Activated CD4-positive, alpha-beta T cell treated with anti-CD3 and anti-CD28 coated beads for 36 hours (primary cell): ENCODE results near the gene HES3. TPM values are rescaled to one million over a fixed set of nuclear protein-coding genes. Genes with fewer than 3 reads are reported as not detected.

Source experiments
- ATAC-seq: fragments of 200-7000 bp; cut with Tn5 transposase; one replicate; pipeline ENCODE4 v1.10.0; 2021; ENCODE audit warnings: mild to moderate bottlenecking, moderate library complexity
- CTCF ChIA-PET: fragments of 350-600 bp; sonication (Branson Sonifier 250); formaldehyde crosslinking; loops from one replicate; lab custom pipeline; 2021; ENCODE audit warnings: antibody characterized with exemption; lab: Charles Lee
- POLR2A ChIA-PET: fragments of 350-600 bp; sonication (Branson Sonifier 250); formaldehyde crosslinking; loops from one replicate; lab custom pipeline; 2021; ENCODE audit warnings: antibody characterized with exemption, inconsistent platforms; lab: Charles Lee
- DNase-seq: peaks from one replicate; pipeline ENCODE4 v3.0.0-alpha.2; 2020
- H3K27ac Mint-ChIP-seq: one replicate; pipeline ENCODE4 v1.8.0; 2021; ENCODE audit warnings: mixed read lengths
- H3K27me3 Mint-ChIP-seq: one replicate; pipeline ENCODE4 v1.8.0; 2021; ENCODE audit warnings: mixed read lengths
- H3K36me3 Mint-ChIP-seq: one replicate; pipeline ENCODE4 v1.8.0; 2021; ENCODE audit warnings: low read depth, mixed read lengths
- H3K4me1 Mint-ChIP-seq: one replicate; pipeline ENCODE4 v1.8.0; 2021; ENCODE audit warnings: mixed read lengths
- H3K4me3 Mint-ChIP-seq: one replicate; pipeline ENCODE4 v1.8.0; 2021; ENCODE audit warnings: mild to moderate bottlenecking, moderate library complexity, mixed read lengths
- H3K9me3 Mint-ChIP-seq: one replicate; pipeline ENCODE4 v1.8.0; 2021; ENCODE audit warnings: low read depth, mixed read lengths
- intact Hi-C, 2 experiments: fragments of 100-400 bp; cut with DNase I in 1 of 2; cut with micrococcal nuclease in 1 of 2; formaldehyde crosslinking; loops; one replicate each; pipeline versions ENCODE4 v1.14.2 to v1.15.1; 2022 to 2024; cut with DNase I, micrococcal nuclease
- total RNA-seq, 2 experiments: library from RNA; stranded (reverse); gene quantifications; one replicate each; pipeline ENCODE4 v1.2.3, GENCODE V29; 2021

Gene HES3
- total RNA-seq, 2 experiments from 2014 or later: not detected

DNA sequence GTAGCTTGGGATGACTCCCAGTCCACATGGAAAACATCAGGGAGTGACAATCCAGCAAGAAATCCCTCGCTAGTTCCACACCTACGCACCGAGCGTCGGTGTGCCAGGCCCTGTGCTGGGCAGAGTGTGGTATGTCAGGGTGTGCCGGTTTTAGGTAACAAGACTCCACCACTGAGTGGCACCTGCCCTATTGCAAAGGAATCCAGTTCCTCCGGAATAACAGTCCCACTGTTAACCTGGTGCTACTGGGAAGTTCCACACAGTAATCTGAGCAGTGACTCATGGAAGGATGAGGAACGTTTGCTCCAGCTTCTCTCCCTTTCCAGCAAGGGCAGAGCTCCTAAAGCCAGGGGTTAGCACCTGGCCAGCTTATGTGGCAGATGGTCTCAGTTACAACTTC, 23.7 kb upstream of the HES3 start:
- H3K9me3 Mint-ChIP-seq: no peaks in the 10 kb centered on the region
- DNase-seq (no peak), ATAC-seq (no peak)
- H3K27ac Mint-ChIP-seq: no peak overlapping the region
- H3K4me3 Mint-ChIP-seq: no peak overlapping the region
- POLR2A ChIA-PET: no interaction called here
- CTCF ChIA-PET: interaction anchor here (0.6 to 0.8 kb wide), 2 partner anchors 26 to 504 kb away, joined by 3 to 4 read pairs; no protein-coding TSS in a partner anchor
- peaks cover 2% of the 10 kb centered on the region for H3K27me3 Mint-ChIP-seq
- H3K4me1 Mint-ChIP-seq: no peaks in the 10 kb centered on the region
- peaks cover 26% of the 10 kb centered on the region for H3K36me3 Mint-ChIP-seq
- intact Hi-C loops: no loop called here

DNA sequence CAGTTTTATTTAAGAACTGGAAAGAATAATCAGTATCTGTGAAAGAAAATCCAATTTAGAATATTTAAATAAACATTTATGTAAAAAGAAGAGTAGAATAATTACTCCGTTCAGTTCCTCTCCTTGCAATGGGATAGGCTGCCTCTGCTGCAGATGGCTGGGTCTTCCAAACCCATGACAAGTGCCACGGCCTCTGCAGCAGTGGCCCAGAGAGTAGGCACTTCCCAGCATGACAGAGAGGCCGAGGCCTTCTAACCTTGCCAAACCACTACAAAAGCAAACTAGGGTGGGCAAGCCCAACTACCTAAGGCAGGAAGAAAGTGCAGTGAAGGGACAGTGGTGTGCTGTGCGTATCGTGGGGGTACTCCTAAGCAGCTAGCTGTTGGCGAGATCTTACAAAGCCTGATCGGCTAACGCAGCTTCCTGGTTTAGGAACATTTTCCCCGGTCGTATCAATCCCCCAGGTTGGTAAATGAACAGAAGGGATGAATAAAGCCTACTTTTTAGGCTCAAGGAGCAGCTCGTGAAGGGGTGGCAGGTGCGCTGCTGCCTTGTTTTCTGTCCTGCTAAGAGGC, 22.7 kb upstream of the HES3 start:
- no peak for DNase-seq
- no peak for ATAC-seq
- no peaks in the 10 kb centered on the region for H3K27me3 Mint-ChIP-seq
- H3K4me1 Mint-ChIP-seq: no peaks in the 10 kb centered on the region
- ChIA-PET POLR2A (interaction anchor here (0.7 kb wide), 1 partner anchor 94 kb away, joined by 3 read pairs; no protein-coding TSS in a partner anchor), CTCF (interaction anchor here (0.8 kb wide), 1 partner anchor 25 kb away, joined by 4 read pairs; no protein-coding TSS in a partner anchor)
- H3K27ac Mint-ChIP-seq: no peak overlapping the region
- H3K9me3 Mint-ChIP-seq: no peaks in the 10 kb centered on the region
- H3K4me3 Mint-ChIP-seq: no peak overlapping the region
- H3K36me3 Mint-ChIP-seq: peaks cover 32% of the 10 kb centered on the region
- intact Hi-C loops: no loop called here

GRCh38 chr1:6222636-6223035, 21.3 kb upstream of the HES3 start:
- Mint-ChIP-seq H3K27me3 (no peaks in the 10 kb centered on the region), H3K4me1 (no peaks in the 10 kb centered on the region), H3K36me3 (peaks cover 41% of the 10 kb centered on the region), H3K4me3 (no peak overlapping the region), H3K27ac (no peak overlapping the region), H3K9me3 (no peaks in the 10 kb centered on the region)
- intact Hi-C loops: no loop called here
- ChIA-PET CTCF (no interaction called here), POLR2A (no interaction called here)
- no peak for DNase-seq
- no peak for ATAC-seq

DNA sequence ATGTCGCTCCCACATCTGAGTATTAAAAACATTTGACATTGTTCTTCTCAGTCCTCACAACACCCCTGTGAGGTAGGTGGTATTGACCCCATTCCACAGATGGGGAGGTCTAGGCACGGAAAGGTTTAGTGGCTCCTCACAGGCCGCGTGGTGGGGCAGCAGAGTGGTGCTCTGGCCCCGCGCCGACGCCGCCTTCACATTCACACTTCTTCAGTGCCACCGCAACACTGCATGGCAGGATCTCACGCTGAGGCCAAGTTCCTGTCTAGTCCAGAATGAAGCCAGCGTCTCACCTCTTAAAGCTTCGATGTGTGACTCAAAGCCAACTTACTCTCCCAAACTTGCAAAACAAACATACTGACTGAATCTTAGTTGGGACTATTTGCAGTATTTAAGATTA, 20.4 kb upstream of the HES3 start:
- no peaks in the 10 kb centered on the region for H3K9me3 Mint-ChIP-seq

DNA sequence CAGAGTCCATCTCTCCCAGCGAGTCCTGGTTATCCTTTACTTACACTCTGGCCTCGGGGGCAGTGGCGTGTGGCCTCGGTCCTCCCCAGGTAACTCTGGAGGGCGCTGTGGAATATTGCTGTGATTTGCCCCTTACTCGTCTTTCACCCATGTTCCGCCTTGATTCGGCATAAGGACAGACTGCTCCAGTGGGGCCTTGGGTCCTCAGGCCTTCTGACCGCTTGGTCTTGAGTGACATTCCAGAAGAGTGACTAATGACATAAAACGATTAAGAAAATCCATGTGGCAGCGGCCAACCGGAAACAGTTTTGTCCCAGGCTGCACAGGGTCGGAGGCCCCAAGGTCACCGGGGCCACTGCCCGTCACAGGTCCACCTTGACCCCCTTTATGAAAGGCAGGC, 19.3 kb upstream of the HES3 start:
- ChIA-PET CTCF (no interaction called here), POLR2A (no interaction called here)
- no peak for ATAC-seq
- Mint-ChIP-seq H3K9me3 (no peaks in the 10 kb centered on the region), H3K27me3 (no peaks in the 10 kb centered on the region), H3K4me1 (no peaks in the 10 kb centered on the region), H3K36me3 (peaks cover 41% of the 10 kb centered on the region), H3K4me3 (no peak overlapping the region), H3K27ac (no peak overlapping the region)
- intact Hi-C loops: no loop called here
- no peak for DNase-seq

More for the DNA sequence above, 20.4 kb upstream of the HES3 start:
- Mint-ChIP-seq H3K4me1 (no peaks in the 10 kb centered on the region), H3K27me3 (no peaks in the 10 kb centered on the region), H3K4me3 (no peak overlapping the region), H3K36me3 (peaks cover 41% of the 10 kb centered on the region), H3K27ac (no peak overlapping the region)
- ChIA-PET CTCF (no interaction called here), POLR2A (no interaction called here)
- DNase-seq: no peak
- ATAC-seq: no peak
- intact Hi-C loops: no loop called here

DNA sequence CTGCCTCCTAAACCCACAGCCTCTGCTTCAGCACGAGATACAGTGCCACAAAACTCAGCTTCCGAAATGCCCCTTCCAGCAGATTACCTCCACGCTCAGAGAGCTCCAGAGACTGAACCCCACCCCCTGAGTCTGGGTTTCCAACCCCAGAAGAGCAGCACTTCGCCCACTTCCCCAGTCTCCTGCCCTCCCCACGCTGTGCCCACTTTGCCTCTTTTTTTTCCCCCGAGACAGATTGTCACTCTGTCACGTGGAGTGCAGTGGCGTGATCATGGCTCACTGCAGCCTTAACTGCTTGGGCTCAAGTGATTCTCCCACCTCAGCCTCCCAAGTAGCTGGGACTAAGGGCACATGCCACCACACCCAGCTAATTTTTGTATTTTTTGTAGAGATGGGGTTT, 18.3 kb upstream of the HES3 start:
- ATAC-seq: no peak
- CTCF ChIA-PET: interaction anchor here (0.6 to 1.0 kb wide), 3 partner anchors 9 to 263 kb away, joined by 3 read pairs; no protein-coding TSS in a partner anchor
- no peak overlapping the region for H3K27ac Mint-ChIP-seq
- DNase-seq: no peak
- no peaks in the 10 kb centered on the region for H3K27me3 Mint-ChIP-seq
- POLR2A ChIA-PET: no interaction called here
- intact Hi-C loops: no loop called here
- H3K4me1 Mint-ChIP-seq: no peaks in the 10 kb centered on the region
- no peak overlapping the region for H3K4me3 Mint-ChIP-seq
- no peaks in the 10 kb centered on the region for H3K9me3 Mint-ChIP-seq
- peaks cover 41% of the 10 kb centered on the region for H3K36me3 Mint-ChIP-seq

DNA sequence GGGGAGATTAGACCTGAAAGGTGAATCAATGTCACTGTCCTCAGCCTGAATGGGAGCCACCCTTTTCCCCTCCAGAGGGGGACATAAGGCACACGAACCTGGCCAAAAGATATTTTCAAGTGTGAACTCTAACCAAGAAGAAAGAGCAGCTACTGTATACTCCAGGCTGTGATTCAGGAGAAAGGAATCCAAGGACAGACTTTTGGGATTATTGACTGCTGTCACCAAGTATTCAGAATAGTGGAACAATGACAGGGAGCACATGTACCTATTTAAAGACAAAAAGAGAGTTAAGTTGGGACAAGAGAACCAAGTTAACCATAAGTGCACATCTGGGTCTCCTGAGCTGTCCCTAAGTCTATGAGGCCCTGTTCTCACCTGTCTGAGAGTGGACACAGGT, 10.6 kb upstream of the HES3 start:
- ChIA-PET CTCF (no interaction called here), POLR2A (no interaction called here)
- no peak for ATAC-seq
- Mint-ChIP-seq H3K27ac (no peak overlapping the region), H3K4me1 (peaks cover 12% of the 10 kb centered on the region), H3K4me3 (no peak overlapping the region), H3K36me3 (peaks cover 35% of the 10 kb centered on the region), H3K9me3 (no peaks in the 10 kb centered on the region), H3K27me3 (no peaks in the 10 kb centered on the region)
- intact Hi-C loops: loop anchor here in 1 of 2 experiments (10.0 kb wide), 1 partner anchor 551 kb away; the partner anchor contains the start of gene CAMTA1
- DNase-seq: no peak

DNA sequence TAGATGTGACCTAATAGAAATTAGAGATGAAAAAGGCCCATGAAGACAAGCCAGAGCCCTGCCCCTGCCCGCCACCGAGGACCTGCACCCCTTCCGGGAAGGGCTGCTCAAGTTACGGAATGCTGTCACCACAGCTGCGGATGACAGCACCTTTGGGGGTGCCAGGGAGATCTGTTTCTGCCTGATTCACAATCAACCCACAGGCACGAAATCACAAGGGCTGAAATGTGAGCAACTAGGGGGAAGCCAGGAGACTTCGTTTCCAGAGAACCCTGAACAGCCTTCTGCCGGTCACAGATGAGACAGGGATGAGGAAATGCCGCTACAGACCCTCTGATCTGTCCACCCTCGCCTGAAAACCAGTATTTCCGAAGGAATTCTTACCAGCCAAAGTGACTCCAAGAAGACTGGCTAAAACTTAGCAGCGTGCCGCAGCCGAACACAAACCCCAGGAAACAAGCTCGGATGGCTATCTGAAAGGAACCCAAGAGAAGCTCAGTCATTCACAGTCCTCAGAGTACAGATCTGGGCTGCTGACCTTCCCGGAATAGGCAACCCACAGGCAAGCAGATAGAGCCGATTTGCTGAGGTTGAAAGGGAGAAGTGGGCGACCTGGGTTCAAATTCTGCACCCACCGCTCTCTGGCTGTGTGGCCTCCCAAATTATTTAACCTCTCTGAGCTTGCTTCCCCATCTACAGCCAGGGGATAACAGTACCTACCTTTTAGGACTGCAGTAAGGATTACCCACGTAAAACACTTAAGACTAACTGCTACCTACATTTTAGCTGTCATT, 9.3 kb upstream of the HES3 start:
- CTCF ChIA-PET: interaction anchor here (0.7 to 2.4 kb wide), 5 partner anchors 8 to 109 kb away, joined by 3 to 12 read pairs (median 3); partner anchors contain the start of gene RNF207
- DNase-seq: no peak
- Mint-ChIP-seq H3K27me3 (peaks cover 8% of the 10 kb centered on the region), H3K27ac (peak overlapping the region; percentile 78), H3K4me1 (peaks cover 12% of the 10 kb centered on the region), H3K9me3 (no peaks in the 10 kb centered on the region), H3K36me3 (peaks cover 33% of the 10 kb centered on the region), H3K4me3 (peak overlapping the region; percentile 88)
- POLR2A ChIA-PET: interaction anchor here (0.6 kb wide), 2 partner anchors 26 to 28 kb away, joined by 3 to 4 read pairs; no protein-coding TSS in a partner anchor
- no peak for ATAC-seq
- intact Hi-C loops: loop anchor here (1.0 to 10.0 kb wide), 7 partner anchors 28 to 728 kb away; partner anchors contain the start of genes CAMTA1 (in 1 of the 2), KLHL21 (in 1 of the 2), RNF207 (in 1 of the 2) and RPL22 (in 1 of the 2)

DNA sequence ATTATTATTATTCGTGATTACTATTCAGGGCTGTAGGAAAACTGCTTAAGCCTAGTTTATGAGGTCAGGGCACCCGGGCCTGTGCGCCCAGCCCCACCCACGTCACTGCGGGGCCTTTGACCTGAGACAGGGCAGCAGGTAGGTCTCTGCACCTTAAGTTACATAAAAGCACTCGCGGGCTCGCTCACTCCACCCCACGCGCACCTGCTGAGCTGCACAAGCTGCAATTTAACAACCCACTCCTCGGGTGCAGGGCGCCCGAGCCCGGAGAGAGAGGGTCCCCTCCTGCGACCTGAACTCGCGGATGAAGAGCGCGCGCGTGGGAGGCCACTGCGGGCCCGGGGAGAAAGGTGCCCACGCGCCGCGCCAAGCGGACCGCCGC, 8.7 kb upstream of the HES3 start:
- ATAC-seq: peak; percentile 7
- Mint-ChIP-seq H3K36me3 (peaks cover 29% of the 10 kb centered on the region), H3K4me1 (peaks cover 12% of the 10 kb centered on the region), H3K27ac (peak overlapping the region; percentile 78), H3K4me3 (peak overlapping the region; percentile 88), H3K27me3 (peaks cover 11% of the 10 kb centered on the region), H3K9me3 (no peaks in the 10 kb centered on the region)
- DNase-seq: no peak
- ChIA-PET CTCF (interaction anchor here (1.0 to 2.4 kb wide), 3 partner anchors 9 to 29 kb away, joined by 3 to 12 read pairs (median 5); partner anchors contain the start of gene RNF207), POLR2A (interaction anchor here (0.6 kb wide), 2 partner anchors 27 to 29 kb away, joined by 3 to 4 read pairs; no protein-coding TSS in a partner anchor)
- intact Hi-C loops: loop anchor here (1.0 to 10.0 kb wide), 7 partner anchors 29 to 727 kb away; partner anchors contain the start of genes CAMTA1 (in 1 of the 2), KLHL21 (in 1 of the 2), RNF207 (in 1 of the 2) and RPL22 (in 1 of the 2)

GRCh38 chr1:6237093-6237492, 6.9 kb upstream of the HES3 start:
- Mint-ChIP-seq H3K4me3 (peak overlapping the region; percentile 65), H3K27ac (no peak overlapping the region), H3K27me3 (peaks cover 23% of the 10 kb centered on the region), H3K36me3 (peaks cover 19% of the 10 kb centered on the region), H3K9me3 (no peaks in the 10 kb centered on the region), H3K4me1 (peaks cover 15% of the 10 kb centered on the region)
- ChIA-PET POLR2A (no interaction called here), CTCF (interaction anchor here (1.3 to 2.3 kb wide), 3 partner anchors 10 to 31 kb away, joined by 4 to 12 read pairs (median 4); partner anchors contain the start of gene RNF207)
- ATAC-seq (no peak), DNase-seq (no peak)
- intact Hi-C loops: loop anchor here in 1 of 2 experiments (2.0 to 10.0 kb wide), 4 partner anchors 210 to 725 kb away; partner anchors contain the start of genes CAMTA1 and KLHL21

- DNase-seq: no peak
- ATAC-seq: no peak
- Mint-ChIP-seq H3K36me3 (peaks cover 3% of the 10 kb centered on the region), H3K27ac (no peak overlapping the region), H3K9me3 (no peaks in the 10 kb centered on the region), H3K4me1 (peaks cover 11% of the 10 kb centered on the region), H3K27me3 (peaks cover 33% of the 10 kb centered on the region), H3K4me3 (no peak overlapping the region)
- POLR2A ChIA-PET: no interaction called here
- intact Hi-C loops: loop anchor here in 1 of 2 experiments (5.0 to 10.0 kb wide), 3 partner anchors 363 to 723 kb away; partner anchors contain the start of genes CAMTA1 and KLHL21
- CTCF ChIA-PET: interaction anchor here (1.0 to 2.3 kb wide), 4 partner anchors 7 to 184 kb away, joined by 3 to 12 read pairs (median 4); no protein-coding TSS in a partner anchor
Observed at GRCh38 chr1:6239213-6239752, 4.7 kb upstream of the HES3 start.
